ENCODE data around the gene RBM5.

The RBM5 gene

GRCh38 chr3:50139308-50139707, 50.6 kb downstream of the RBM5 start:
- no peak for DNase-seq (ENCODE audit: low spot score)

DNA sequence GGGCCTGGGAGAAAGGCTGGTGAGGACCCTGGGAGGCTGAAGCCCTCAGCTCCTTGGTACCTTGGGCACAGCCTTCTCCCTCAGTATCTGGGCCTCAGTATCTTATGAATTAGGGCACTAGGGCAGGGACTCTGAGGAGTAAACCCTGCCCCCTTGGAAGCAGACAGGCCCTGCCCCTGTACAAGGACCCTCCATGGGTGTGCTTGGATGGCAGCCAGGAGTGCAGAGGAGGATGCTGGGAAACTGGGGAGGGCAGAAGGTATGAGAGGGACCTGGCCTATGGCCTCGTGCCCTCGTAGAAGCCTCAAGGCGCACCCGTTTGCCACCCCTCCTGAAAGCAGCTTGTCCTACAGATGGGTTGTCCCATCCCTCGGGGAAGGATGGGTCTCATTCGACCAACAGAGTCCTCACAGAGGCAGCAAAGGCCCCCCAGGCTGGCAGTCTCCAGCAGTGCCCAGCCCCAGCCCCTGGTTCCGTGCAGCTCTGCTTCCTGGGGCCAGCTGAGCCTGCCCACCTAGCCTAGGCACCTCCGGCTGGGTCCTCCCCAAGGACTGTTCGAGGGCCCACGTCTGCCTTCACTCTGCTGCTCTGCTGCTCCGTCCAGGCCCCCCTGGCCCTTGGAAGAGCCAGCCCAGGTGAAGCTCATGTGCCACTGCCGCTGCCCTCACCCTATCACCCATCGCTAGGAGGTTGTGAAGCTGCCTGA, 51.2 kb downstream of the RBM5 start:
- no peak for DNase-seq (ENCODE audit: low spot score)

DNA sequence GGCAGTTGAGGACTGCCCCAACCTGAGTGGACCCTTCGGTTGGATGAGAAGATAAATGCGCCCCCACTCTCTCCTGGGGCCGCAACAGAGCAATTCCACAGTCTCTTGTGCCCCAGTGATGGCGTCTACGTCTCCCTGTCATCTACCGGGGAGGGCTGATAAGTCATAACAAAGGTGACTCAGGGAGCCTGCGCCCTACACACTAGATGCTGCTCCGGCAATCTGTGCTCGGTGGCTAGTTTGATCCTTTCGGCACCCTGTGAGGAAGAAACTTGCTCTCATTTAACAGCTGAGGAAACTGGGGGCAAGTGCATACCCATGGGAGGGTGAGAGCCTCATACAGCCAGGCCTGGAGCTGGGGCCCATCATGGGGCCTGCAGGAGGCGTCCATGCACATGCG, 52.3 kb downstream of the RBM5 start:
- DNase-seq (ENCODE audit: low spot score), result no peak

DNA sequence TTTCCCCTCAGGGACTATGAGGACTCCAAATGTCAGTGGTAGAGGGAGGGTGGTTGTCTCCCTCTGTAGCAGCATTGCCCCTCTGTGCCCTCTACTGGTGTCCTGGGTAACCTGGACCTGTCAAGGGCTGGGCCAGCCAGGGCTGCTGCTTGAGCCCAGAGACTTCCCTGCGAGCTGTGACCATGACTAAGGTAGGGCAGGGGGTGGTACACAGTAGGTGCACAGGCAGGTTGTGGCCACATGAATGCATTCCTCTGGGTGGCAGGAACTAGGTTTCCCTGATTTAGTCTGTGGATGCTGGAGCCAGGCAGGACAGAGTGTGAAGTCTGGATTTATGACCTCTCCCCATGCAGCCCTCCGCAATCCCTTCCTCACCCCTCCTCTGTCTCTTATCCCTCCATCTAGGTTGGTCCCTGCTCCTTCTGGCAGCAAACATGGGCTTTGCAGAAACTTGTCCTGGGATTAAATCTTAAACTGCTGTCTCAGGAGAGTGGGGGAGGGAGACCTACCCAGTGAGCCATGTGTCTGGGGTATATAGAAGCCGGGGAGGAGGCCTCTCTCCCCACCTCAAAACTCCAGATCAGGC, 57.7 kb downstream of the RBM5 start:
- DNase-seq (ENCODE audit: low spot score), result no peak

DNA sequence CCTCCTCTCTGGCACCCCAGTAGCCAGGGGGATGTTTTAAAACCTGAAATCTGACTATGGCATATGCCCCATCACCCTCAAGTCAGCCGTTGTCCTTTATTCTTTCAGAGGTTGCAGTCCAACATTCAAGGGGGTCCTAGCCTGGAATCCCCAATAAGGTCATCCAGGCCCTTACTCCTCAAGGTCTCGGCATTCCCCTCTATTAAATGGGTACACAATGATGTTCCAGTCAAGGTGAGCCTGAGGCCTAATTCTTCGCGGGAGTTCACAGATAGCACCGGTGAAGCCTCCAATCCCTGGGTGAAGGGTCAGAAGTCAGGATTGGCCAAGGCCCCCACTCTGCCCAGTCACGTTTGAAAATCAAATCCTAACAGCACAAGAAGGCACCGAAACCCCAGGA, 58.3 kb downstream of the RBM5 start:
- DNase-seq (ENCODE audit: low spot score), result no peak

DNA sequence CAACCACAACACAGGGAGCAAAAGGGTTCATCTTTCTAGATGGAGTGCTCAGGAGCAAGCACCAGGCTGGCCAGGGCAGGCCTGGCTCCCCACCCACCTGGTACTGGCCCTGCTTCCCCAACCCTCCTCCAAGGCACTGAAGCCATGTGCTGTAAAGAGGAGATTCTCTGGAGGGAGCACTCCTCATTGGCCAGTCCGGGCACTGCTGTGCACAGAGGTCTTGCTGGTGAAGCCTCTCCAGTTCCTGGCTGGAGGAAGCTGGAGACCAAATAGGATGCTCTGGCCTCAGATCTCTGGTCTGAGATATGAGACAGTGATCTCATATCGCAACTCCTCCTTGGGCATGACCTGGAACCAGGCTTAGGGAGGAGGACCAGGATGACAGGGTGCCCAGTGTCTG, 58.7 kb downstream of the RBM5 start:
- DNase-seq (ENCODE audit: low spot score), result no peak

GRCh38 chr3:50147861-50148260, 59.1 kb downstream of the RBM5 start:
- DNase-seq (ENCODE audit: low spot score), result no peak

DNA sequence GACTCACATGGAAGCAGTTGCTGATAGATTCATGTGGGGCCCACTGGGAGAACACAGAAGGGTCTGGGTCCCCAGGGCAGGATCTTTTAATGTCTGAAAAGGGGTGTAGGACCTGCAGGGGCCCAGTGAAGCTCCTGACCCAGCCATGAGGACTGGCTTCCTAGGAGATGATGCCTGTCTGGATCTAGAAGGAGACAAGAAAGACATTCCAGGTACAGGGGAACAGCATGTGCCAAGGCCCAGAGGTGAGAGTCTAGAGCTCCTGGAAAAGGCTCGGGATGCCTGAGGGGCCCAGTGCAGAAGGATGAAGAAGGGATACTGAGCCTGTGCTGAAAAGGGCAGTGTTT, 61.7 kb downstream of the RBM5 start:
- DNase-seq (ENCODE audit: low spot score), result no peak

DNA sequence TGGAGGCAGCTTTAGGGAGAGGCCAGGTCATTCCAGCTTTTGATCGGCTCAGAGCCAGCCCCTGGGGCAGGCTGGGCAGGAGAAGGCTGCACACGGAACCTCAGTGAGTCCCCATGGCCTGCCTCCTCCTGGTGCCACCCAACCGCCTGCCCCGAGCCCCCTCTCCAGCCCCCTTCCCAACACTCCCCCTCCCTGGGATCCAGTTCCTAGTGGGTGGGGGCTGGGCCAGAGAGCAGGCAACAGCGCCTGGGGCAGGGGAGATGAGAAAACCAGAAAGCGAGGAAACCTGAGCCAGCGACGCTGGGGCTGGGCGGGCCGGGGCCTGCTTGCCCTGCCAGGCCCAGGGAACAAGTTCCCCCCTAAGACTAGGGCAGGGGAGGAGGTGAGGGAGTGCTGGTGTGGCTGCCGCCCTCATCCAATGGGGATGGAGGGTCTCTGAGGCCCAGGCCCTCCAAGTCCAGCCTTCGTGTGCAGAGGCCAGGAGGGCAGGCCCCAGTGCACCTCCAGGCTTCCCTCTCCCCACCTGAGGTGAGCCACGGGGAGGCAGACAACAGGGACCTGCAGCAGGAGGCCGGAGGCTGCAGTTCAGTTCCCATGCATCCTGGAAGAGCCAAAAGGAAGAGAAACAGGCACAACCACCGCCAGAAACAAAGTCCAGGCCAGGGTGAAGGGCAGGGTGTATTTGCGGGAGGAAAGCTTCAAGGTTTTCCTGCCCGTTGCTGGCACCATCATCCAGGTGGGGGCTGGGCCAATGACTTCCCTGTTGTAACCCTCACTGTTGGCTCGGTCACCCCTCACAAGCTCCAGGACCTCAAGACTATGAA, 62.4 kb downstream of the RBM5 start:
- no peak for DNase-seq (ENCODE audit: low spot score)

DNA sequence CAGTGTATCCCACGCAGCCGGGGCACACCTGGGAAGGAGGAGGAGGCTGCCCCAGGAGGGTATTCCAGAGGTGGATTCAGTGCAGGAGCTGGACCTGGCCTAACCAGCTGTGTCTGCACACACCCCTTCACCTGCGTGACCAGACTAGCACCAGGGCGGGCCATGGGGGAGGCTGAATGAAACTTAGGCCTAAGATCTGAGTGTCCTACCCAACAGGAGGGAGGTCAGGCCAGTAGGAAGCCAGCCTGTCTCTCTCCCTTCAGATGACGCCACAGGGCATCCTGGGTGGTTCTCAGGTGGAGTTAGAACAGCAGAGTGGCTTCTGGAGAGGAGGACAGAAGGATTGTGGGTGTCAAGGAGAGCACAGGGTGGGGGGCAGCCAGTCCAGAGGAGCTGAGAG, 63.0 kb downstream of the RBM5 start:
- DNase-seq (ENCODE audit: low spot score), result no peak

DNA sequence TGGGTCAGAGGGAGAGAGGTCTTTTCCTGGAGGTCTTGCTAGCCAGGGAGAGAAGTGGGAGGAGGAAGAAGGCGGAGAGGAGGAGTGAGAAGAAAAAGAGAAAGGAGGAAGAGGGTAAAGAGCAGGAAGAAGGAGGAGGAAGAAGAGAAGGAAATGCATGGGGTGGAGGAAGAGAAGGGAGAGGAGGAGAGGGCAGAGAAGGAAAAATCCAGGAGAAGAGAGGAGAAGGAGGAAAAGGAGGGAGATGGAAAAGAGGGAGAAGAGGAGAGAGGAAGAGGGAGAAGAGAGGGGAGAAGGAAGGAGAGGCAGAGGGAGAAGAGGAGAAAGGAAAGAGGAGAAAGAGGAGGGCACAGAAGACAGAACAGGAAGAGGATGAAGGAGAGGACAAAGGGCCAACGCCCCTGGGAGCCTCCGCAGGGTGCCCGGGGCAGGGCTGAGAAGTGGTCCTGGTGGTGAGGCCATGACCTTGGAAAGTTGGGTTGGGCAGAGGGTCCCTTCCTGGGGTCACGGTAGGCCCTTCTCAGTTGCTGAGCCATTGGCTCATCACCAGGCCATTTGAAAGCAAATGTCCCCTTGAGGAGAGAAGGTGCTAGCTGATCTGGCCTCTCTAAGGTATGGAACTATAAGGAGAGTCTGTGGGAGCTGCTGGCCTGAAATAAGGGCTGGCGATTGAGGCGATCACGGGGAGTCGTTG, 65.2 kb downstream of the RBM5 start:
- DNase-seq (ENCODE audit: low spot score), result no peak

DNA sequence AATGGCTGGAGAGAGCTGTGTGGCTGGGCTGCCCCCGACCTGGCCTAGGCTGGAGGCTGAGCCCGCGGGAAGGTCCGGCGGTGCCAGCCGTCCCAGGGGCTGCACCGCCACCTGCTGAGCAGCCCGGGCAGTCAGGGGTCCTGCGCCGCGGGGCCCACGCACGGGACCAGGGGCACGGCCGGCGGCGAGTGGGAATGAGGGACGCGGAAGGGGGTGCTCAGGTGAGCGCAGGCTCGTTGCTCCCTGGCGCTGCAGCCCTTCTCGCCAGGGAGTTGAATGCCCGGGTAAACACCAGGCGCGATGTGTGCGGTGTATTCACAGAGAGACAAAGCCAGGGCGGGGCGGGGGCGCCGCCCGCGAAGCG, 65.7 kb downstream of the RBM5 start:
- DNase-seq (ENCODE audit: low spot score), result no peak

DNA sequence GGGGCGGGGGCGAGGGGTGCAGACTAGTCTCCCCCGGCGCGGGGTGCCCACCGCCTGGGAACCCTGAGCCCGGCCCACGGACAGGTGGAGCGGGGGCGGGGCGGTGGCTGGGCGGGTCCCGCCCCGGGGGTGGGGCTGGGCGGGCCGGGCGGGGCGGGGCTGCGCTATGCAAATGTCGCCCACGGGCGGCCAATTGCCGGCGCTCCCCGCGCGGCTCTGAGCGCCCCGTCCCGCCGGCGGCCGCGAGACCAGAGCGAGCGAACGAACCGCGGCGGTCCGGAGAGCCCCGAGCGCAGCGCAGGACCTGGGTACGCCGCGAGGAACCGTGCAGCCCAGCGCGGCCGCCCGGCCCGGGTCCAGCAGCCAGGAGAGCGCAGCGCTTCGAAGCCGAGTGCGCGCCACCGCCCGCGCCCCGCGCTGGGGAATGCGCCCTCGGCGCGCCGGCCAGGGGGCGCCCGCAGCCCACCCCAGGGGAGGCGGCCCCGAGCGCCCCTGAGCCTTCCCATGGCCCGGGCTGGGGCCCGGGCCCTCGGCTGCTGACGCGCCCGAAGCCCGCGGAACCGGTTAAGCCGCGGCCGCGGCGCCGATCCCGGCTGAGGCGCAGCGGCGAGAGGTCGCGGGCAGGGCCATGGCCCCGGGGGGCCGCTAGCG, 66.2 kb downstream of the RBM5 start, which contains the start of gene SEMA3F:
SEMA3F (plus strand) TSS at position 485 of the 651 bp plus-strand sequence. CDS start 4,299 bp downstream, outside the sequence.
- no peak for DNase-seq (ENCODE audit: low spot score)

GRCh38 chr3:50155491-50155878, 66.8 kb downstream of the RBM5 start:
- no peak for DNase-seq (ENCODE audit: low spot score)

DNA sequence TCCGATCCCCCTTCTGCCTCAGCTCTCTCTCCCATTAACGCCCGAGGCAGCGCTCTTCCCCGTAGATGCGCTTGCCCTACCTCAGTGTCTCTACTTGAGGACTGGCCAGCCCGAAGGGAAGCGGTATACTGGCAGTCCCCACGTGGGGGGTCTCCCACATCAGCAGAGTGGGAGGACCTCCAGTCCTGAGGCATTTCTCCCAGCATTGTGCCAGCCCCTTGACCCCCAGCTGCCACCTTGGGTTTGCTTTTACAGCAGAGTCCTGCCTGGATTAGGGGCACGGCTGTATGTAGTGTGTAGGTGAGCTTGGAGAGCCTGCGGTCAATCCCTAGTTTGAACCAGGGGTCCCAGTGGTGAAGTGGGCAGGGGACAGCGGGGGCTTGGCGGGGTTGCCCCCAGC, 67.2 kb downstream of the RBM5 start:
- DNase-seq (ENCODE audit: low spot score), result no peak

DNA sequence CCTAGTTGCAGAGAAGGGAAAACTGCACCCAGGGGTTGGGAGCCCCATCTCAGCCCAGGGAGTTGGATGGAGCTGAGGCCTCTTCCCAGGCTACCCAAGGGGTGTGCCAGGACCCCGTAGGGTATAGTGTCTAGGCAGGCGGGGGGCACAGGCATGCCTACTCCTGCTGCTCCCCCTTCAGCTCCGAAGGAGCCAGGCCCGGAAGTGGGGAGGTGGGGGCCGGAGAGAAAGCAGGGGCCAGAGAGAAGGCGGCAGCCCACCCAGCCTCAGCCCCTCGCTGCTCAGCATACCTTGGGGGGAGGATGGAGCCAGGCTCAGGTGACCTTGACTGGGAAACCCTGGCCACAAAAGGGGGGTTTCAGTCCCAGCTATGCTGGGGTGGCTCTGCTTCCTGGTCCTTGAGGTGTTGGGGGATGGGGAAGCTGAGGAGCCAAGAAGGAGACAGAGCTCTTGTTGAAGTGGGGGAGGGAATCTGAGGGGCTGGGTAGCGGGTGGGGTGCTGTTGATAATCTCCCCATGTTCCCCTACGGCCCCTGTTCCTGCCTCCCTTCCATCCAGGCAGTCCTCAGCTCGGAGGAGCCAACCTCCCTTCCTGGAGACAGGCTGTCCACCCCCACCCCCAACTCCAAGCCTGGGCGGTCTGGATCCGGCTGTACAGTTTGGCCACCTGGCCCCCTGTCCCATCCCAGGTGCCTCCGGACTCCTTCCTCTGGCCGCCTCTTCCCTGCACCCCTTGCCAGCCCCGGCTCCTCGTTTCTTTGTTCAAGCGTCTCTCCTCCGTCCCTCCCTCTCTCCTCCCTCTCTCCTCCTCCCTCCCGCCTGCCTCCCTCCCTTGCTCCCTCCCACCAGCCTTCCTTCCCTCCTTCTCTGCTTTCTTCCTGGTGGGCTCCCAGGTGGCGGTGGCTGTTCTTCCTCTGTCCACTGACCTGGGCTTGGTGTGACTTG, 68.1 kb downstream of the RBM5 start:
- no peak for DNase-seq (ENCODE audit: low spot score)

DNA sequence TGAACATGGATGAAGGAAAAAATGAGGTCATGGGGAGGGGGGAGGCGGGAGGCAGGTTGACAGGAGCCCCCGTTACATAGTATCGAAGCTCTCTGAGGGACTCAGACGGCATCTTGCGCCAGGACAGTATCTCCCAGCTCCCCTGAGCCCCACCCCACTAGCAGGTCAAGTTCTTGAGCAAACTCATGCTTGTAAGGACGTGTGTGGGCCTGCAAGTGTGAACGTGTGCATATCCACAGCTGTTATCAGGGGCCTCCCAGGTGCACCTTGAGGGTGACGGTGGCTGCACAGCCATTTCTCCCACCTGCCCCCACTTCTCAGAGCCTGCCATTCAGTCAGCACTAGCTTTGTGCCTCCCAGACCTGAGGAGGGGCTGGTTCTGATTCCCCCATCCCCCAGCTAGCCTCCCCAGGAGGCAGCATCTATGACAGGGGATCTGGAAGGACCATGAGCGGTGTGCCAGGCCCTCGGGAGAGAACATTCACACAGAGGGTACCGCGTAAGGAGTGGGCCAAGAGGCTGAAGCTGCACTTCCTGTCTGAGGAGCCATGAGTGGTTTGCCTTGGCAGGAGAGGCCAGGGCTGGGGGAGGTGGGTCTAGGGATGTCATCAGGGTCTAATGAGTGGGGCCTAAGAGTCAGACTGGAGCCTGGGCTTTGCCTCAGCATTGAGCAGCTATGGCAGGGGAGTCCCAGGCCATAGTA, 69.3 kb downstream of the RBM5 start:
- DNase-seq (ENCODE audit: low spot score), result no peak

DNA sequence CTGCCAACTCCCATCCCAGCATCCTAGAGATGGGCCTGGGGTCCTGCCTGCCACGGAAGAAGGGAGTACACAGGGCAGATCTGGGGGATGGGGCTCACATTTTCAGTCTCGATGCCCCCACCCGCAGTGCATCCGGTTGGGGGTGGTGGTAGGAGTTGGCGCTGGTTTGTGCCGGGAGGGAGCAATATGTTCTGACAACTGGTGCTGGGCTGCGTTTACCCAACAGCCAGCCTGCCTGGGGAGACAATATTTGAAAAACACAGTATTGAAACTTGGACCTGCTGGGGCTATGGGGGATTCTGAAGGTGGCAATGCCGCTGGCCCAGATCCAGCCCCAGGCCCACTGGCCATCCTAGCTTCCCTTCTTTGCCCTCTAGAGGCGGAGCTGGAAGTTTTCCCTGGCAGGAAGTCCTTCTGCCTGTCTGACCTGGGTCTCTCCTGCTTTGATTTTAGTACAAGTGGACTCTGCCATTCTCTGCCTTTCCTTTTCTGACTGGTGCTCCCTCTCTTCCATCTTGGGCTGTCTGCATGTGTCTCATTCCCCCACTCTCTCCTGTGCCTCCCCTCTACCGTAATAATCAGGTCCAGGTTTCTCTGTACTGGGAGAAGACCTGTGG, 69.9 kb downstream of the RBM5 start:
- no peak for DNase-seq (ENCODE audit: low spot score)

- no peak for DNase-seq (ENCODE audit: low spot score)
Observed at GRCh38 chr3:50160561-50160983, 71.9 kb downstream of the RBM5 start.

DNA sequence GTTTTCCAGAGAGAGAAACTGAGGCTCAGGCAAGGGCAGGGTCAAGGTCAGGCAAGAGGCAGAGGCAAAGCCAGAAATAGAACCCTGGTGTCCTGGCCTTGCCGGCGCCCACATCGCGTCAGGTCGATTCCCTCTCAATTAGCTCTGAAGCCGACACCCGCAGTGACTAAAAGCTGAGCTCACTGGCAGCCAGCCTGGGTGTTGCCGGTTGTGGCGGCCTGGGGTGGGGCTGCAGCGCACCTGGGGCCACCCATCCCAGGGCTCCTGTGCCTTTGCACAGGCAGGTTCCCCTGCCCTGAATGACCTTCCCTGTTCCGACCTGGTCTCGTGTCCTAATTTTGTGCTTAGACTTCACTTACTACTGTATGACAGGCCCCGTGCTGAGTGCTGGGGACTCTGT, 72.6 kb downstream of the RBM5 start:
- DNase-seq (ENCODE audit: low spot score), result no peak

Data from pons (tissue), 1 donor.